ENCODE results near the gene SPATA18.

Gene SPATA18, protein sequence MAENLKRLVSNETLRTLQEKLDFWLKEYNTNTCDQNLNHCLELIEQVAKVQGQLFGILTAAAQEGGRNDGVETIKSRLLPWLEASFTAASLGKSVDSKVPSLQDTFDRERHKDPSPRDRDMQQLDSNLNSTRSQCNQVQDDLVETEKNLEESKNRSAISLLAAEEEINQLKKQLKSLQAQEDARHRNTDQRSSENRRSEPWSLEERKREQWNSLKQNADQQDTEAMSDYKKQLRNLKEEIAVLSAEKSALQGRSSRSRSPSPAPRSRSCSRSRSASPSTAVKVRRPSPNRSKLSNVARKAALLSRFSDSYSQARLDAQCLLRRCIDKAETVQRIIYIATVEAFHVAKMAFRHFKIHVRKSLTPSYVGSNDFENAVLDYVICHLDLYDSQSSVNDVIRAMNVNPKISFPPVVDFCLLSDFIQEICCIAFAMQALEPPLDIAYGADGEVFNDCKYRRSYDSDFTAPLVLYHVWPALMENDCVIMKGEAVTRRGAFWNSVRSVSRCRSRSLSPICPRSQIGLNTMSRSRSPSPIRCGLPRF

GRCh38 chr4:52051213-52051614 is at the start of gene SPATA18:
SPATA18 (plus strand) TSS chr4:52051304; CDS start chr4:52051705, 401 bp downstream.
- in situ Hi-C loops (cut with MboI; ENCODE audit: low sequenced_read_pairs) = no loop called here

- in situ Hi-C loops (cut with MboI; ENCODE audit: low sequenced_read_pairs) = no loop called here
Measured at GRCh38 chr4:52001616-52002015, 49.5 kb upstream of the SPATA18 start.

GRCh38 chr4:52004414-52004813 is 46.7 kb upstream of the SPATA18 start:
- in situ Hi-C loops (cut with MboI; ENCODE audit: low sequenced_read_pairs) = no loop called here

DNA sequence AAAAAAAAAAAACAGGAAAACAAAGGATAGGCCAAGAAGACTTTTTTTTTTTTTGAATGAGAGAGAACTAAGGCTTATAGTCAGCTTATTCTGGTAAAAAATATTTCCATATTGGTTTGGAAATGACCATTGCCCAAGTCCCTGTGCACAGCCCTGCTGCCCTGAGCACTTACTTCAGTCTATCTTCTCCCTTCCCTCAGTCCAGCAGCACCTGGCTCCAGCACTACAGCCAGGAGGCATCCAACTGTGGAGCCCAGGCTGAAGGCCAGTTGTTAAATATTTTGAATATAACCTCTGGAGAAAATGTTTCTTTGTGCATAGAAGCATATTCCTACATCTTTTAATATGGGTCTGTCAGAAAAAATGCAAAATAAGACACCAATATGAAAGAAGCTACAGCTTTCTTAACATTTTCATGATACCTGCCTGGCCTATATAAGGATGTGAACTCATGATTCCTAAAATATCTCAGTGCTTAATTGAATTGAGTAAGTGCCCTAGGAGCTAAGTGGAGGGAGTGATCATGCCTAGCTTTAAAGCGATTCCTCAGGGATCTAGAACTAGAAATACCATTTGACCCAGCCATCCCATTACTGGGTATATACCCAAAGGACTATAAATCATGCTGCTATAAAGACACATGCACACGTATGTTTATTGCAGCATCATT is 45.4 kb upstream of the SPATA18 start:
- in situ Hi-C loops (cut with MboI; ENCODE audit: low sequenced_read_pairs) = no loop called here

DNA sequence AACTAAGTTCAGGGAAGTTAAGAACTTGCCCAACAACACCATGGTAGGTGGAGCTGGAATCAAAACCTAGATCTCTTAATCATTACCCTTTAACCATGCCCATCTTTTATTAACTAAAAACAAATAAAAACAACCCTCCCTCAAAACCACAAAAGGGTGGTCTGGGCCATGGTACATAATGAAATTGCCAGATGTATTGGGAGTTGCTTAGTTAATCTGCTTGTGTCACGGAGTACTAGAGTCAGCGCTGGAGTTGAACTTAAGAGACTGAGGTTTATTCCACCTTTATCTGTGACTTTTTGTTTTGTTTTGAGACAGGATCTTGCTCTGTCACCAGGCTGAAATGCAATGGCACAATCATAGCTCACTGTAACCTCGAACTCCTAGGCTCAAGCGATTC is 44.2 kb upstream of the SPATA18 start:
- in situ Hi-C loops (cut with MboI; ENCODE audit: low sequenced_read_pairs) = no loop called here

- in situ Hi-C loops (cut with MboI; ENCODE audit: low sequenced_read_pairs) = no loop called here
Measured at GRCh38 chr4:52010986-52011385, 40.1 kb upstream of the SPATA18 start.

GRCh38 chr4:52012651-52013050 is 38.5 kb upstream of the SPATA18 start:
- in situ Hi-C loops (cut with MboI; ENCODE audit: low sequenced_read_pairs) = no loop called here

GRCh38 chr4:52014903-52015302 is 36.2 kb upstream of the SPATA18 start:
- in situ Hi-C loops (cut with MboI; ENCODE audit: low sequenced_read_pairs) = no loop called here

- in situ Hi-C loops (cut with MboI; ENCODE audit: low sequenced_read_pairs) = no loop called here
Measured at GRCh38 chr4:52015366-52015765, 35.7 kb upstream of the SPATA18 start.

DNA sequence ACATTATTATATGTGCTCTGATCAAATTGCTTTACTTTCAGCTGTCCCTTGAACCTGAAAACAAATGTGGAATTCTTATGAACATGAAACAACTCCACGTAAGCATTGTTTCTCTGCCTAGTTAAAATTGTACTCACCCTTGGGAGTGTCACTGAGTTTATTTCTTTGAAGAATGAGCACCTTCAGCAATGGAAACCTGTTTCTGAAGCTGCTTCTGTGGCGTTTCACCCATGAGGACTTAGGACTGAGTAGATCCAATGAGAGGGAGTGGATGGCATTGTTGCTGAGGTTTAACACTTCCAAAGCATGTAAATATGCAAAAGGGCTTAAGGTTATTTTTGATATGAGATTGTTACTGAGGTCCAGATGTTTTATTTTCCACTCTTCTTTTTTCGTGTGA is 34.1 kb upstream of the SPATA18 start:
- in situ Hi-C loops (cut with MboI; ENCODE audit: low sequenced_read_pairs) = no loop called here

- in situ Hi-C loops (cut with MboI; ENCODE audit: low sequenced_read_pairs) = no loop called here
Measured at GRCh38 chr4:52017814-52018213, 33.3 kb upstream of the SPATA18 start.

- in situ Hi-C loops (cut with MboI; ENCODE audit: low sequenced_read_pairs) = no loop called here
Measured at GRCh38 chr4:52019936-52020657, 31.0 kb upstream of the SPATA18 start, which contains the start of gene LRRC66. LRRC66 (minus strand) TSS chr4:52020363; CDS start chr4:52017613, 2,750 bp downstream.

DNA sequence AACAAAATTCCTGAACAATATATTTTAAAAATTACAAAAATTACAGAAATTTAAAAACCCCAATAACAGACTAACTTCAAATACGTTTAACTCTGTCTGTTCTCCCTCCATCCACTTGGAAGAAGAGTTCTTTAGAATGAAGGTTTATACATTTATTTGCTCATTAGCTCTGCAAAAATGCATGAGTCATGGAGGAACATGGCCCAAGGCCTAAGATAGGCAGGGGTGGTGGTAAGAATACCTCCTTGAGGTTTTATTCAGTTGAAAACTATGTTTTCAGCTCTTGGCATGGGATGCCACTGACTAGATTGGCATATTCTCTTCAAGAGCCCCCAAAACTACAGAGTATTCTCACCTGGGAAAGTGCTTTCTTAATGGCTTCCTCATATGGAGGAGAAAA is 22.1 kb upstream of the SPATA18 start:
- in situ Hi-C loops (cut with MboI; ENCODE audit: low sequenced_read_pairs) = no loop called here

- in situ Hi-C loops (cut with MboI; ENCODE audit: low sequenced_read_pairs) = no loop called here
Measured at GRCh38 chr4:52032005-52032404, 19.1 kb upstream of the SPATA18 start.

GRCh38 chr4:52035190-52035589 is 15.9 kb upstream of the SPATA18 start:
- in situ Hi-C loops (cut with MboI; ENCODE audit: low sequenced_read_pairs) = no loop called here

GRCh38 chr4:52036886-52037530 is 14.1 kb upstream of the SPATA18 start:
- in situ Hi-C loops (cut with MboI; ENCODE audit: low sequenced_read_pairs) = no loop called here

GRCh38 chr4:52037689-52038102 is 13.4 kb upstream of the SPATA18 start:
- in situ Hi-C loops (cut with MboI; ENCODE audit: low sequenced_read_pairs) = no loop called here

DNA sequence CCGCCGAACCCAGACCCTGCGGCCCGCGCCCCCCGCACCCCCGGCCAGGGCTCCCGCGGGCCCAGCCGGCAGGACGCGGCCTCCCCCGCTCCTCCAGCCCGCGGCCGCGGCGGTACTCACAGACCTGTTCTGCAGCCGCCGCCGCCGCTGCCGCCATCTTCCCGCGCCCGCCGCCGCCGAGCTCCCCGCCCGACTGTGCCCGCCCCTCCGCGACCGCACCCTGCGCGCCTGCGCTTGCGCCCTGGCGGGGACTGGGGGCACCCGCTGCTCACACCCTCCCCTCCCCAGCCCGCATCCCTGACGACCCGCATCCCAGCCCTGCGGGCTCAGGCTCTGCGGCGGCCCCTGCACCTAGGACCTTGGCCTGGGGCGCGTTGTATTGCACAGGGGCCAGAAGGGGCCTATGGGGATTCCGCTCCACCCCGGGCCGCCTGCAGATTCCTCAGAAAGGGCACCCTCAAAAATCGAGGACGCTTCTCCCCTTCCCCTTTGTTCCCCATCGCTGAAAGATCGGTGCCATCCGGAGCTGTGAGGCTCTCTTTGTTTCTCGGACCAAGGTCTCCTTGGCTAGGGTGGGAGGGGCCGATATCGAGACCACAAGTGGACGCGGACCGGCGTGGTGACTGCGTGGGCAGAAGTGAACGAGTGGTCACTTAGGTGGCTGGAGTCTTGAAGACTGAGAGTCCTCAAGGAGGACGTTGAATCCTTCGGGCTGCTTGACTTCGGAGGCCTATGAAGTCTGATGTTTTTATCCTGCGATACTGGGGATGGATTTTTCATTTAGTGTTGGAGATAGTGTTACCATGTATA is 12.8 kb upstream of the SPATA18 start, which contains the start of gene SGCB:
Gene SGCB, minus strand, starts transcription at position 197 of the 810 bp plus-strand sequence. Its CDS starts 40 bp downstream, at position 157.
- in situ Hi-C loops (cut with MboI; ENCODE audit: low sequenced_read_pairs) = no loop called here

DNA sequence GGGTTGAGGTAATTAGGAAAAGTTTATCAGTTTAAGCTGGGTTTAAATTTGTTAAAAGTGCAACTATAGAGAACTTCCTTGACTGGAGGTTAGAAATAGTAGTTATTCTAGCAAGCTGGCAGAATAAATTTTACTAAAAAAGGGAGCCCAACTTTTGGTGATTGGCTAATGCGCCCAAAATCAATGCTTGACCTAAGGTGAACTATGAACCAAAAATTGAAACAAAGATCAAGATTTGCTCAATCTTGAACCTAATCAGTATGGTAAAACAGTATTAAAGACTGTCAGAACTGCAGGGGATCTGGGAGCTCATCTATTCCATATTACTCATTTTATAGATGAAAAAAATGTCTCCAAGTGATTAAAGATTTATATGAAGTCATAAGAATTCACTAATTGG is 6.1 kb upstream of the SPATA18 start:
- in situ Hi-C loops (cut with MboI; ENCODE audit: low sequenced_read_pairs) = no loop called here

GRCh38 chr4:52049266-52049665 is 1.8 kb upstream of the SPATA18 start:
- in situ Hi-C loops (cut with MboI; ENCODE audit: low sequenced_read_pairs) = no loop called here

Data from HL-60/S4 treated with phorbol 12-myristate 13-acetate at 8.2 ng/mL for 4 days and 3 days (cell line).